Gastrocnemius medialis (tissue), 4 donors: ENCODE measurements around the gene MYO19.

Experiments used
- CTCF ChIP-seq, 5 experiments: fragments of 450-650 bp in 3 of 5; fragments of 200-600 bp in 2 of 5; sonication (generic) in 2 of 5; IDR thresholded peaks in 4 of 5; conservative IDR thresholded peaks in 1 of 5; 1 replicate in 4 of 5; 2 replicates in 1 of 5; pipeline ENCODE4 v1.5.1; 2016 to 2019; ENCODE audit warnings: antibody characterized with exemption in 5 of 5, mild to moderate bottlenecking in 3 of 5, moderate library complexity in 3 of 5
- POLR2A ChIP-seq, 2 donors: fragments of 450-650 bp; IDR thresholded peaks; one replicate each; pipeline ENCODE4 v1.6.1; 2017; ENCODE audit warnings: antibody characterized with exemption in 2 of 2, mild to moderate bottlenecking in 2 of 2, moderate library complexity in 2 of 2

- TF ChIP-seq CTCF (IDR thresholded peaks at IDR 0.05 in 4 of 5, conservative IDR thresholded peaks at IDR 0.05 in 1 of 5) (no peak), POLR2A (IDR thresholded peaks at IDR 0.05) (no peak)
Measured at GRCh38 chr17:36501351-36501750, 33.3 kb downstream of the MYO19 start.
